Thyroid gland (tissue), 4 donors: ENCODE results near the gene TROAP. TPM values are rescaled to one million over a fixed set of nuclear protein-coding genes. Genes with fewer than 3 reads are reported as not detected.

ENCODE experiments used
- DNase-seq, 2 donors: peaks; one replicate each; pipeline ENCODE4 v3.0.0-alpha.2; 2019
- H3K27ac ChIP-seq, 3 donors: fragments of 200-600 bp; sonication (generic); 1 replicate in 2 of 3; 2 replicates in 1 of 3; pipeline ENCODE4 v1.5.1; 2016 to 2019; ENCODE audit warnings: mild to moderate bottlenecking in 1 of 3, moderate library complexity in 1 of 3
- H3K27me3 ChIP-seq: fragments of 200-600 bp; sonication (generic); one replicate; pipeline ENCODE4 v1.5.1; 2019
- H3K36me3 ChIP-seq, 2 donors: fragments of 200-600 bp; sonication (generic); one replicate each; pipeline ENCODE4 v1.5.1; 2016 to 2019
- H3K4me1 ChIP-seq, 2 donors: fragments of 200-600 bp; sonication (generic); one replicate each; pipeline ENCODE4 v1.5.1; 2017 to 2019
- H3K4me3 ChIP-seq, 3 donors: fragments of 200-600 bp; sonication (generic); replicated peaks in 1 of 3; 1 replicate in 2 of 3; 2 replicates in 1 of 3; pipeline ENCODE4 v1.5.1; 2016; ENCODE audit warnings: mild to moderate bottlenecking in 1 of 3
- H3K9me3 ChIP-seq: fragments of 200-600 bp; sonication (generic); one replicate; pipeline ENCODE4 v1.5.1; 2017
- CTCF ChIP-seq, 6 experiments: fragments of 200-600 bp in 3 of 6; fragments of 450-650 bp in 3 of 6; sonication (generic) in 3 of 6; IDR thresholded peaks; one replicate each; pipeline ENCODE4 v1.5.1; 2016 to 2019; ENCODE audit warnings: antibody characterized with exemption in 6 of 6, mild to moderate bottlenecking in 2 of 6, inconsistent platforms in 1 of 6, moderate library complexity in 1 of 6
- POLR2A ChIP-seq, 2 donors: fragments of 450-650 bp; IDR thresholded peaks; one replicate each; pipeline ENCODE4 v1.6.1; 2017; ENCODE audit warnings: antibody characterized with exemption in 2 of 2, mild to moderate bottlenecking in 2 of 2, moderate library complexity in 1 of 2
- WGBS, 2 donors: methylation state at CpG; one replicate each; pipeline ENCODE4 v1.1.5; 2017; 5-methylcytosine and 5-hydroxymethylcytosine counted together
- intact Hi-C: fragments of 100-400 bp; cut with DNase I; formaldehyde crosslinking; loops from one replicate; pipeline ENCODE4 v1.15.1; 2023
- total RNA-seq, 4 donors: library from RNA; depleted of rRNA; stranded (reverse); fragments of >200 nt; gene quantifications; one replicate each; pipeline ENCODE4 v1.2.3, GENCODE V29; 2016

Gene TROAP
- total RNA-seq, 4 donors from 2014 or later = 0.56 to 2.6 (median 0.96) TPM; not detected in 1

- Histone ChIP-seq H3K27me3 (no peaks in the 10 kb centered on the region), H3K36me3 (no peaks in the 10 kb centered on the region), H3K27ac (peak overlapping the region; percentile 63 to 97 (median 95)), H3K9me3 (no peaks in the 10 kb centered on the region), H3K4me3 (peak overlapping the region; percentile 26 to 79 (median 79)), H3K4me1 (peaks cover 6 to 9% of the 10 kb centered on the region in 2 donors)
- TF ChIP-seq CTCF (IDR thresholded peaks at IDR 0.05) (peak in 4 of 6 experiments; percentile 23 to 39 (median 30)), POLR2A (IDR thresholded peaks at IDR 0.05) (peak in 1 of 2 donors; percentile 80)
- WGBS, 2 donors = 1 to 2% methylated on average over 37 to 55 of the region's 97 CpGs
- DNase-seq = peak; percentile 85 to 87
- intact Hi-C loops = loop anchor here (10.0 kb wide), 1 partner anchor 208 kb away; no protein-coding TSS in a partner anchor
Measured at GRCh38 chr12:49366652-49367380, 43.8 kb downstream of the TROAP start.

GRCh38 chr12:49367381-49368239 is 44.6 kb downstream of the TROAP start, which contains the start of gene SPATS2:
Gene SPATS2, plus strand, starts transcription at chr12:49367462. Its CDS starts 93,551 bp downstream, at chr12:49461013.
- Histone ChIP-seq H3K36me3 (no peaks in the 10 kb centered on the region), H3K27me3 (no peaks in the 10 kb centered on the region), H3K4me3 (peak within 1 kb of the TSS; percentile 26 to 79 (median 79)), H3K27ac (peak within 1 kb of the TSS; percentile 63 to 97 (median 95)), H3K4me1 (peaks cover 6 to 9% of the 10 kb centered on the region in 2 donors), H3K9me3 (no peaks in the 10 kb centered on the region)
- WGBS, 2 donors = 1% methylated on average over 32 to 46 of the region's 52 CpGs
- DNase-seq = peak; percentile 95 to 96
- intact Hi-C loops = loop anchor here (10.0 kb wide), 1 partner anchor 207 kb away; no protein-coding TSS in a partner anchor
- TF ChIP-seq POLR2A (IDR thresholded peaks at IDR 0.05) = no peak
- no peak for TF ChIP-seq CTCF (IDR thresholded peaks at IDR 0.05)

GRCh38 chr12:49368240-49368600 is 45.2 kb downstream of the TROAP start:
- DNase-seq = no peak
- Histone ChIP-seq H3K36me3 (no peaks in the 10 kb centered on the region), H3K4me1 (peaks cover 6 to 9% of the 10 kb centered on the region in 2 donors), H3K27me3 (no peaks in the 10 kb centered on the region), H3K4me3 (peak overlapping the region in 2 of 3 donors; percentile 26 to 79), H3K9me3 (no peaks in the 10 kb centered on the region), H3K27ac (peak overlapping the region in 2 of 3 donors; percentile 95 to 97)
- WGBS, 2 donors = 17 to 19% methylated on average over 3 of the region's 3 CpGs
- TF ChIP-seq POLR2A (IDR thresholded peaks at IDR 0.05) (no peak), CTCF (IDR thresholded peaks at IDR 0.05) (no peak)
- intact Hi-C loops = loop anchor here (10.0 kb wide), 1 partner anchor 207 kb away; no protein-coding TSS in a partner anchor

- Histone ChIP-seq H3K27me3 (no peaks in the 10 kb centered on the region), H3K36me3 (no peaks in the 10 kb centered on the region), H3K9me3 (no peaks in the 10 kb centered on the region), H3K4me1 (peaks cover 6 to 9% of the 10 kb centered on the region in 2 donors), H3K4me3 (no peak overlapping the region), H3K27ac (peak overlapping the region in 2 of 3 donors; percentile 27 to 35)
- intact Hi-C loops = loop anchor here (10.0 kb wide), 1 partner anchor 205 kb away; no protein-coding TSS in a partner anchor
- TF ChIP-seq POLR2A (IDR thresholded peaks at IDR 0.05) (no peak), CTCF (IDR thresholded peaks at IDR 0.05) (peak in 3 of 6 experiments; percentile 33 to 39 (median 37))
- WGBS, 2 donors = 55 to 64% methylated on average over 6 of the region's 6 CpGs
- DNase-seq = peak; percentile 29 to 38
Measured at GRCh38 chr12:49369411-49370145, 46.5 kb downstream of the TROAP start.
